HCT116 (cell line): Measurements from ENCODE around the gene MORN1. TPM values are rescaled to one million over a fixed set of nuclear protein-coding genes. Genes with fewer than 3 reads are reported as not detected.

ENCODE experiments used
- ATAC-seq: fragments of 200-7000 bp; cut with Tn5 transposase; 2 replicates; pipeline ENCODE4 v1.9.1; 2020; ENCODE audit warnings: mild to moderate bottlenecking, moderate library complexity
- BruUV-seq: library from RNA; stranded (reverse); fragments of 400-500 nt; replicated peaks from 2 replicates; lab custom pipeline; 2021; lab: Mats Ljungman, UMichigan
- CTCF ChIA-PET: fragments of 300-600 bp; sonication (Branson Sonifier 250); formaldehyde crosslinking; loops from one replicate; lab custom pipeline; 2021; ENCODE audit warnings: antibody characterized with exemption; lab: Charles Lee
- POLR2A ChIA-PET: fragments of 300-600, 350-600 bp; sonication (Branson Sonifier 250); formaldehyde crosslinking; loops from one replicate; lab custom pipeline; 2021; ENCODE audit warnings: antibody characterized with exemption; lab: Charles Lee
- RAD21 ChIA-PET, 2 experiments: fragments of 300-600 bp; sonication (Branson Sonifier 250); formaldehyde crosslinking; loops; one replicate each; lab custom pipeline; 2023; ENCODE audit warnings: low total read pairs in 2 of 2; ENCODE audit not compliant: uncharacterized antibody in 2 of 2, unreplicated experiment in 2 of 2, low non-redundant PET in 1 of 2; lab: Charles Lee
- DNase-seq: peaks from one replicate; pipeline ENCODE4 v3.0.0-alpha.2; 2010; ENCODE audit warnings: low read depth, low spot score
- H2AFZ ChIP-seq: fragments of 200-600 bp; shearing (Covaris generic), sonication (generic); 2 replicates; pipeline ENCODE4 v1.6.1; 2017; ENCODE audit warnings: low read depth, mixed run types, mixed read lengths, antibody characterized with exemption, low read length; ENCODE audit not compliant: poor library complexity, severe bottlenecking
- H3K27ac ChIP-seq: 2 replicates; pipeline ENCODE4 v1.5.1; 2012; ENCODE audit warnings: low read depth, low read length
- H3K27me3 ChIP-seq: fragments of 200-600 bp; sonication (generic); 2 replicates; pipeline ENCODE4 v1.6.1; 2016; ENCODE audit warnings: mixed run types, low read length, mixed read lengths; ENCODE audit not compliant: insufficient read depth
- H3K36me3 ChIP-seq, 2 experiments: fragments of 200-500 bp in 1 of 2; fragments of 200-600 bp in 1 of 2; sonication (Bioruptor generic) in 1 of 2; sonication (generic) in 1 of 2; 2 replicates each; pipeline versions ENCODE4 v1.5.1 to v1.6.1; 2014 to 2016; ENCODE audit warnings: low read length in 2 of 2, inconsistent platforms in 1 of 2, mixed read lengths in 1 of 2, mixed run types in 1 of 2; ENCODE audit not compliant: insufficient read depth in 2 of 2, control insufficient read depth in 1 of 2
- H3K4me1 ChIP-seq, 2 experiments: fragments of 200-600 bp in 1 of 2; sonication (generic) in 1 of 2; 2 replicates each; pipeline versions ENCODE4 v1.5.1 to v1.6.1; 2012 to 2017; ENCODE audit warnings: low read length in 2 of 2, inconsistent platforms in 1 of 2, mild to moderate bottlenecking in 1 of 2, mixed read lengths in 1 of 2, mixed run types in 1 of 2, moderate library complexity in 1 of 2; ENCODE audit not compliant: insufficient read depth in 2 of 2, control insufficient read depth in 1 of 2
- H3K4me2 ChIP-seq: fragments of 200-600 bp; sonication (generic); 2 replicates; pipeline ENCODE4 v1.6.1; 2017; ENCODE audit warnings: mixed run types, low read length, mixed read lengths
- H3K4me3 ChIP-seq, 2 experiments: fragments of 200-600 bp in 1 of 2; sonication (generic) in 1 of 2; replicated peaks in 1 of 2; 2 replicates each; pipeline ENCODE4 v1.5.1; 2011 to 2016; ENCODE audit warnings: low read length in 2 of 2, control low read depth in 1 of 2, low read depth in 1 of 2, mild to moderate bottlenecking in 1 of 2, mixed read lengths in 1 of 2, mixed run types in 1 of 2
- H3K79me2 ChIP-seq: fragments of 200-600 bp; sonication (generic); 2 replicates; pipeline ENCODE4 v1.6.1; 2017; ENCODE audit warnings: mild to moderate bottlenecking, mixed run types, low read length, moderate library complexity, mixed read lengths; ENCODE audit not compliant: insufficient read depth
- H3K9ac ChIP-seq: fragments of 200-600 bp; sonication (generic); 2 replicates; pipeline ENCODE4 v1.6.1; 2016; ENCODE audit warnings: low read length, mixed read lengths
- H3K9me2 ChIP-seq: fragments of 200-600 bp; sonication (generic), shearing (Covaris generic); 2 replicates; pipeline ENCODE4 v1.6.1; 2017; ENCODE audit warnings: mixed run types, mild to moderate bottlenecking, moderate library complexity; ENCODE audit not compliant: insufficient read depth
- H3K9me3 ChIP-seq, 2 experiments: fragments of 200-500 bp in 1 of 2; fragments of 200-600 bp in 1 of 2; sonication (Bioruptor generic) in 1 of 2; sonication (generic) in 1 of 2; 2 replicates each; pipeline ENCODE4 v1.6.1; 2014 to 2017; ENCODE audit warnings: low read length in 2 of 2, mixed read lengths in 2 of 2, inconsistent platforms in 1 of 2, low read depth in 1 of 2, mild to moderate bottlenecking in 1 of 2, mixed run types in 1 of 2, moderate library complexity in 1 of 2; ENCODE audit not compliant: control insufficient read depth in 1 of 2, insufficient read depth in 1 of 2
- H4K20me1 ChIP-seq: fragments of 200-600 bp; sonication (generic), shearing (Covaris generic); 2 replicates; pipeline ENCODE4 v1.6.1; 2017; ENCODE audit warnings: mixed run types, mild to moderate bottlenecking, moderate library complexity; ENCODE audit not compliant: insufficient read depth
- CBX3 ChIP-seq: IDR thresholded peaks from 2 replicates; pipeline ENCODE4 v1.6.1; 2012; ENCODE audit warnings: low read depth
- CTCF ChIP-seq, 3 experiments: fragments of 200-600 bp in 1 of 3; sonication (generic) in 1 of 3; IDR thresholded peaks in 2 of 3; conservative IDR thresholded peaks in 1 of 3; 2 replicates each; pipeline ENCODE4 v1.5.1; 2012 to 2017; ENCODE audit warnings: low read depth in 2 of 3, low read length in 2 of 3, antibody characterized with exemption in 1 of 3, borderline replicate concordance in 1 of 3, control low read depth in 1 of 3, mild to moderate bottlenecking in 1 of 3, mixed read lengths in 1 of 3, mixed run types in 1 of 3, moderate library complexity in 1 of 3; ENCODE audit not compliant: insufficient read depth in 1 of 3
- EGR1 ChIP-seq: IDR thresholded peaks from 2 replicates; pipeline ENCODE4 v1.6.1; 2012; ENCODE audit warnings: low read depth
- ELF1 ChIP-seq: IDR thresholded peaks from 2 replicates; pipeline ENCODE4 v1.6.1; 2012; ENCODE audit warnings: low read depth, borderline replicate concordance
- EZH2phosphoT487 ChIP-seq: fragments of 200-600 bp; IDR thresholded peaks from 2 replicates; pipeline ENCODE4 v1.6.1; 2018; ENCODE audit warnings: antibody characterized with exemption, borderline replicate concordance
- FOSL1 ChIP-seq: IDR thresholded peaks from 2 replicates; pipeline ENCODE4 v1.6.1; 2012; ENCODE audit warnings: low read depth
- JUND ChIP-seq: IDR thresholded peaks from 2 replicates; pipeline ENCODE4 v1.6.1; 2012
- MAX ChIP-seq: IDR thresholded peaks from 2 replicates; pipeline ENCODE4 v1.6.1; 2012
- POLR2AphosphoS5 ChIP-seq: IDR thresholded peaks from 2 replicates; pipeline ENCODE4 v1.6.1; 2011; ENCODE audit warnings: mild to moderate bottlenecking, low read depth, low read length, moderate library complexity
- RAD21 ChIP-seq: IDR thresholded peaks from 2 replicates; pipeline ENCODE4 v1.6.1; 2012; ENCODE audit warnings: low read depth, mild to moderate bottlenecking
- REST ChIP-seq: IDR thresholded peaks from 2 replicates; pipeline ENCODE4 v1.6.1; 2012; ENCODE audit warnings: low read depth
- SP1 ChIP-seq: IDR thresholded peaks from 2 replicates; pipeline ENCODE4 v1.6.1; 2012; ENCODE audit warnings: low read depth
- SRF ChIP-seq: IDR thresholded peaks from 2 replicates; pipeline ENCODE4 v1.6.1; 2012; ENCODE audit warnings: low read depth
- TCF7L2 ChIP-seq: IDR thresholded peaks from 2 replicates; pipeline ENCODE4 v1.7.0; 2011; ENCODE audit warnings: borderline replicate concordance, inconsistent platforms; ENCODE audit not compliant: insufficient read depth, insufficient read length; ENCODE audit errors: extremely low read depth
- YY1 ChIP-seq: IDR thresholded peaks from 2 replicates; pipeline ENCODE4 v1.6.1; 2011; ENCODE audit warnings: low read length, low read depth, moderate library complexity, mild to moderate bottlenecking; ENCODE audit not compliant: insufficient replicate concordance; ENCODE audit errors: extremely low read depth
- ZBTB33 ChIP-seq: IDR thresholded peaks from 2 replicates; pipeline ENCODE4 v1.6.1; 2011; ENCODE audit warnings: mild to moderate bottlenecking, low read length, moderate library complexity; ENCODE audit not compliant: insufficient replicate concordance; ENCODE audit errors: extremely low read depth
- ZFX ChIP-seq: fragments of 450-650 bp; IDR thresholded peaks from 2 replicates; pipeline ENCODE4 v1.6.1; 2017
- ZNF274 ChIP-seq: fragments of 200-500 bp; sonication (Bioruptor generic); IDR thresholded peaks from 2 replicates; pipeline ENCODE4 v1.6.1; 2014; ENCODE audit warnings: mild to moderate bottlenecking, low read depth, low read length, inconsistent platforms
- intact Hi-C: fragments of 100-400 bp; cut with micrococcal nuclease; formaldehyde crosslinking; loops from 2 replicates; pipeline ENCODE4 v1.10.0; 2022
- total RNA-seq: library from RNA; stranded (reverse); gene quantifications from one replicate; pipeline ENCODE4 v1.2.1, GENCODE V29; 2021; ENCODE audit not compliant: unreplicated experiment

MORN1 gene
- total RNA-seq, 1 experiment from 2014 or later: 21.4 TPM

- Histone ChIP-seq H3K36me3 (no peaks in the 10 kb centered on the region), H3K4me3 (no peak overlapping the region), H3K79me2 (no peaks in the 10 kb centered on the region), H3K4me1 (no peaks in the 10 kb centered on the region), H4K20me1 (no peaks in the 10 kb centered on the region), H3K9me2 (no peaks in the 10 kb centered on the region), H3K4me2 (no peak overlapping the region), H3K9me3 (no peaks in the 10 kb centered on the region), H3K9ac (no peak overlapping the region), H2AFZ (no peak overlapping the region), H3K27me3 (peaks cover 3% of the 10 kb centered on the region; the same call in 1 of the 2 replicates), H3K27ac (no peak overlapping the region)
- no peak for ATAC-seq
- no TSS peak for BruUV-seq
- RAD21 ChIA-PET: no interaction called here
- DNase-seq: no peak
- intact Hi-C loops: no loop called here
- TF ChIP-seq POLR2AphosphoS5 (no peak), REST (no peak), SRF (no peak), MAX (no peak), TCF7L2 (no peak), ELF1 (no peak), JUND (no peak), ZFX (no peak), EGR1 (no peak), YY1 (no peak), CTCF (IDR thresholded peaks at IDR 0.05 in 2 of 3, conservative IDR thresholded peaks at IDR 0.05 in 1 of 3; ENCODE audit: borderline replicate concordance in 1 of 3, insufficient read depth in 1 of 3, low read depth in 2 of 3, low read length in 2 of 3) (no peak), RAD21 (no peak), CBX3 (no peak), ZNF274 (no peak), ZBTB33 (no peak), EZH2phosphoT487 (no peak), FOSL1 (no peak), SP1 (no peak)
- CTCF ChIA-PET: no interaction called here
- POLR2A ChIA-PET: no interaction called here
These were observed 66.6 kb downstream of the MORN1 start for GRCh38 chr1:2324553-2325366.
